SU-DHL-6 (cell line): ENCODE data around the gene SETD5.

Experiments used
- H2AFZ ChIP-seq: fragments of 200-600 bp; sonication (generic); 2 replicates; pipeline ENCODE4 v1.6.1; 2014; ENCODE audit warnings: low read depth, mild to moderate bottlenecking, moderate library complexity, mixed read lengths, antibody characterized with exemption, low read length; ENCODE audit not compliant: severe bottlenecking
- H3F3A ChIP-seq: fragments of 200-600 bp; shearing (Covaris generic); 2 replicates; pipeline ENCODE4 v1.6.0; 2016; ENCODE audit warnings: antibody characterized with exemption, mild to moderate bottlenecking; ENCODE audit not compliant: insufficient read depth
- H3K27ac ChIP-seq: fragments of 200-600 bp; sonication (generic); 2 replicates; pipeline ENCODE4 v1.5.1; 2016; ENCODE audit warnings: low read depth, mild to moderate bottlenecking, low read length, moderate library complexity, mixed read lengths
- H3K27me3 ChIP-seq: fragments of 200-600 bp; sonication (generic), shearing (Covaris generic); 2 replicates; pipeline ENCODE4 v1.6.0; 2014; ENCODE audit warnings: mild to moderate bottlenecking, low read length
- H3K36me3 ChIP-seq: fragments of 200-600 bp; sonication (generic); 2 replicates; pipeline ENCODE4 v1.6.1; 2014; ENCODE audit warnings: mild to moderate bottlenecking, low read length, mixed read lengths
- H3K4me2 ChIP-seq: fragments of 300-600, 200-600 bp; shearing (Covaris generic), sonication (generic); 2 replicates; pipeline ENCODE4 v1.6.0; 2014; ENCODE audit warnings: low read length, low read depth, mild to moderate bottlenecking; ENCODE audit not compliant: poor library complexity, severe bottlenecking
- H3K4me3 ChIP-seq: fragments of 200-600 bp; sonication (generic); 2 replicates; pipeline ENCODE4 v1.5.1; 2014; ENCODE audit warnings: antibody characterized with exemption, low read length, mild to moderate bottlenecking, mixed read lengths; ENCODE audit not compliant: insufficient read depth, poor library complexity, severe bottlenecking
- H3K79me2 ChIP-seq: fragments of 200-600 bp; sonication (generic); 2 replicates; pipeline ENCODE4 v1.6.1; 2014; ENCODE audit warnings: mild to moderate bottlenecking, low read length, moderate library complexity; ENCODE audit not compliant: insufficient read depth
- H3K9ac ChIP-seq: fragments of 200-600 bp; sonication (generic); 2 replicates; pipeline ENCODE4 v1.7.0; 2014; ENCODE audit warnings: mild to moderate bottlenecking, low read length
- H3K9me2 ChIP-seq: fragments of 200-600 bp; sonication (generic); replicated peaks from 2 replicates; pipeline ENCODE4 v1.6.1; 2014; ENCODE audit warnings: low read length; ENCODE audit not compliant: insufficient read depth
- H3K9me3 ChIP-seq: fragments of 200-600 bp; sonication (generic); 2 replicates; pipeline ENCODE4 v1.6.1; 2014; ENCODE audit warnings: low read length, mixed read lengths; ENCODE audit not compliant: insufficient read depth
- H4K20me1 ChIP-seq: fragments of 200-600 bp; sonication (generic); 2 replicates; pipeline ENCODE4 v1.6.1; 2014; ENCODE audit warnings: low read depth, mild to moderate bottlenecking, antibody characterized with exemption, low read length, moderate library complexity, mixed read lengths
- EZH2phosphoT487 ChIP-seq: fragments of 200-600 bp; sonication (generic), shearing (Covaris generic); conservative IDR thresholded peaks from 2 replicates; pipeline ENCODE4 v1.6.1; 2018; ENCODE audit warnings: mild to moderate bottlenecking, antibody characterized with exemption, low read length, moderate library complexity, mixed read lengths
- TF ChIP-seq, protein P1 (sequence below): fragments of 200-600 bp; sonication (generic); IDR thresholded peaks from one replicate; pipeline ENCODE4 v1.5.1; 2017; ENCODE audit warnings: antibody characterized with exemption, mild to moderate bottlenecking, low read length, moderate library complexity; ENCODE audit not compliant: insufficient read depth, poor library complexity, severe bottlenecking

Gene SETD5

DNA sequence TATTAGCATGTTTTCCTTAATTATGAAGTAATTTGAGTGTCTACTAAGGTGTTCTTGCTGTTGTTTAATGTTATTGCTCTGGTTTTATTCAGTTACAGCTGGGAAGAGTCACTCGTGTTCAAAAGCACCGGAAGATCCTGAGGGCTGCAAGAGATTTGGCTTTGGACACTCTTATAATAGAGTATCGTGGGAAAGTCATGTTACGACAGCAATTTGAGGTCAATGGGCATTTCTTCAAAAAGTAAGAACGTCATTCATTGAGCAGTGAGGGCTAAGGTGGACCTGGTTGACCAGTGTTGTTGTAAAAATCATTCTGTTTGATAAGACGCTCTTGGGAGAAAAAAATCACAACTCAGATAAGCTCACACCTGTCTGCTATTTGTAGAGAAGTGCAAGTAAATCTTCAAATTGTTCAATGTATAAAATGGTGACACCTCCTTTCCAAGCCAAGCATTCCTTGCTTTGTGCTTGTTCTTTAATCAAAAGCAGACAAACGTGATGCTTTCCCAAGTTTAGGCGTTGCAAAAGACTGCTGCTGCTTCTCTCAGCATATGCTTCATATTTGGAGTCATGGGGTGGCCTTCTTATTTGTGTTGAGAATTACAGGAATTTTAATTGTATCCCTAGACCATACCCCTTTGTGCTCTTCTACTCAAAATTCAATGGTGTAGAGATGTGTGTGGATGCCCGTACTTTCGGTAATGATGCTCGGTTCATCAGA, 44.2 kb downstream of the SETD5 start:
- Histone ChIP-seq H3K79me2 (peaks cover 15% of the 10 kb centered on the region; the same call in 1 of the 2 replicates), H3K4me2 (no peak overlapping the region), H3K9me3 (no peaks in the 10 kb centered on the region)

DNA sequence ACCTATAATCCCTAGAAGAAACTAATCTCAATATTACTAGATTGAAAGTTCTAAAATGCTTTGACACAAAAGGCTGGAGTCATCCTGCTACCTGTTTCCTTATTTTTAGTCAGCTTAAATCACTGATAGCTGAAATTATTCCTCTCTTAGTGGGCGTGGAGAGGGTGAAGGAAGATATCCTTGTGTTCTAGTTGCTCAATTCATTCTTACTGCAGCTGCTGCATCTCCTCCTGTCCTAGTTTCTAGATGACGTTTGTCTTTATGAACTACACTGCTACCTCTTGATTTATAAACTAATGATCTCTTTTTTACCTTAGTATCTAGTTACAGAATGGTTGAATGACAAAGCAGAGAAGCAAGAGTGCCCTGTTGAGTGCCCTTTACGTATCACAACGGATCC, 50.7 kb downstream of the SETD5 start:
- no peaks in the 10 kb centered on the region for H3K9me3 ChIP-seq
- no peak for TF ChIP-seq EZH2phosphoT487
- TF ChIP-seq, protein P1, sequence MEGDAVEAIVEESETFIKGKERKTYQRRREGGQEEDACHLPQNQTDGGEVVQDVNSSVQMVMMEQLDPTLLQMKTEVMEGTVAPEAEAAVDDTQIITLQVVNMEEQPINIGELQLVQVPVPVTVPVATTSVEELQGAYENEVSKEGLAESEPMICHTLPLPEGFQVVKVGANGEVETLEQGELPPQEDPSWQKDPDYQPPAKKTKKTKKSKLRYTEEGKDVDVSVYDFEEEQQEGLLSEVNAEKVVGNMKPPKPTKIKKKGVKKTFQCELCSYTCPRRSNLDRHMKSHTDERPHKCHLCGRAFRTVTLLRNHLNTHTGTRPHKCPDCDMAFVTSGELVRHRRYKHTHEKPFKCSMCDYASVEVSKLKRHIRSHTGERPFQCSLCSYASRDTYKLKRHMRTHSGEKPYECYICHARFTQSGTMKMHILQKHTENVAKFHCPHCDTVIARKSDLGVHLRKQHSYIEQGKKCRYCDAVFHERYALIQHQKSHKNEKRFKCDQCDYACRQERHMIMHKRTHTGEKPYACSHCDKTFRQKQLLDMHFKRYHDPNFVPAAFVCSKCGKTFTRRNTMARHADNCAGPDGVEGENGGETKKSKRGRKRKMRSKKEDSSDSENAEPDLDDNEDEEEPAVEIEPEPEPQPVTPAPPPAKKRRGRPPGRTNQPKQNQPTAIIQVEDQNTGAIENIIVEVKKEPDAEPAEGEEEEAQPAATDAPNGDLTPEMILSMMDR: no peak
- H3K9ac ChIP-seq: no peak overlapping the region
- no peak overlapping the region for H2AFZ ChIP-seq
- no peaks in the 10 kb centered on the region for H3K9me2 ChIP-seq
- H3K4me2 ChIP-seq: no peak overlapping the region
- 0 out of 2 replicates have a peak, but pooled peaks cover 9% of the 10 kb centered on the region for H3F3A ChIP-seq
- no peaks in the 10 kb centered on the region for H3K27me3 ChIP-seq
- no peaks in the 10 kb centered on the region; the same call in 1 of the 2 replicates for H4K20me1 ChIP-seq
- no peak overlapping the region for H3K27ac ChIP-seq
- H3K36me3 ChIP-seq: peaks cover 85% of the 10 kb centered on the region
- peaks cover 5% of the 10 kb centered on the region; the same call in 1 of the 2 replicates for H3K79me2 ChIP-seq
- no peak overlapping the region for H3K4me3 ChIP-seq

More for the DNA sequence above, 44.2 kb downstream of the SETD5 start:
- H4K20me1 ChIP-seq: peaks cover 11% of the 10 kb centered on the region
- no peak overlapping the region for H3K9ac ChIP-seq
- H3K9me2 ChIP-seq: no peaks in the 10 kb centered on the region
- H3K36me3 ChIP-seq: peaks cover 64% of the 10 kb centered on the region
- H2AFZ ChIP-seq: no peak overlapping the region
- H3K27me3 ChIP-seq: no peaks in the 10 kb centered on the region
- no peak overlapping the region for H3K27ac ChIP-seq
- H3K4me3 ChIP-seq: no peak overlapping the region
- H3F3A ChIP-seq: no peaks in the 10 kb centered on the region
- TF ChIP-seq, protein P1: no peak
- TF ChIP-seq EZH2phosphoT487: no peak

DNA sequence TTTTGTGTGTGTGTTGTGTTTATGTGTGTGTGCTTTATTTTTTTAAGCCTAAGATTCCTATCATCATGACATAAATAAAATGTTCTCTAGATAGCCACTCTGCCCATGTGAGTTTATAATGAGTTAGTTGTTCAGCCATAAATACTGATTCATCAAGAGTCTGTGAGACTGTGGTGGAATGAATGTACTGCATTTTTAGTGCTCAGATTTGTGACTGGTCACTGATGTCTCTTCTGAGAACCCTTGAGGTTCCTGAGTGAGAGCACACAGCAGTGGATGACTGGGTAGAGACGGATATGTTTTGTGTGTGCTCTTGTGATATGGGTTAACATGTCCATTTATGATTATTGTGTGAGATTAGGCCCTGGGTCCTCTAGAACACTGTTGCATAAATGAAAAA, 51.2 kb downstream of the SETD5 start:
- no peak for TF ChIP-seq EZH2phosphoT487
- TF ChIP-seq, protein P1: no peak
- H3K9ac ChIP-seq: no peak overlapping the region
- H3K9me2 ChIP-seq: no peaks in the 10 kb centered on the region
- peaks cover 5% of the 10 kb centered on the region; the same call in 1 of the 2 replicates for H3K79me2 ChIP-seq
- no peak overlapping the region for H3K27ac ChIP-seq
- H3F3A ChIP-seq: 0 out of 2 replicates have a peak, but pooled peaks cover 9% of the 10 kb centered on the region
- no peak overlapping the region for H3K4me3 ChIP-seq
- no peak overlapping the region for H2AFZ ChIP-seq
- H3K4me2 ChIP-seq: no peak overlapping the region
- no peaks in the 10 kb centered on the region for H3K27me3 ChIP-seq
- peaks cover 85% of the 10 kb centered on the region for H3K36me3 ChIP-seq
- H4K20me1 ChIP-seq: no peaks in the 10 kb centered on the region; the same call in 1 of the 2 replicates
- no peaks in the 10 kb centered on the region for H3K9me3 ChIP-seq
